BLaER1 treated with 17β-estradiol and CSF1 and Interleukin-3, amounts not matched to agents 10 nM and 100 nM (cell line): ENCODE results near the gene LCA5L.

Experiments
- H3K27ac ChIP-seq, 11 experiments: shearing (Covaris generic); formaldehyde crosslinking; 2 replicates each; pipeline ENCODE4 v1.8.1; 2022
- H3K27me3 ChIP-seq, 11 experiments: shearing (Covaris generic); formaldehyde crosslinking; 2 replicates each; pipeline ENCODE4 v1.8.1; 2022
- H3K36me3 ChIP-seq, 11 experiments: shearing (Covaris generic); formaldehyde crosslinking; 2 replicates each; pipeline ENCODE4 v1.8.1; 2022
- H3K4me1 ChIP-seq, 10 experiments: shearing (Covaris generic); formaldehyde crosslinking; 2 replicates each; pipeline ENCODE4 v1.8.1; 2022
- H3K4me2 ChIP-seq, 11 experiments: shearing (Covaris generic); formaldehyde crosslinking; 2 replicates each; pipeline ENCODE4 v1.8.1; 2022
- H3K4me3 ChIP-seq, 10 experiments: shearing (Covaris generic); formaldehyde crosslinking; 2 replicates each; pipeline ENCODE4 v1.8.1; 2022
- H3K9ac ChIP-seq, 11 experiments: shearing (Covaris generic); formaldehyde crosslinking; 2 replicates each; pipeline ENCODE4 v1.8.1; 2022
- H3K9me3 ChIP-seq, 11 experiments: shearing (Covaris generic); formaldehyde crosslinking; replicated peaks in 1 of 11; 2 replicates each; pipeline ENCODE4 v1.8.1; 2022
- H4K20me1 ChIP-seq, 11 experiments: shearing (Covaris generic); formaldehyde crosslinking; 2 replicates each; pipeline ENCODE4 v1.8.1; 2022
- Cebpa-rat ChIP-seq, 11 experiments: shearing (Covaris generic); IDR thresholded peaks; 2 replicates each; pipeline ENCODE4 v1.8.1; 2022

Gene LCA5L

DNA sequence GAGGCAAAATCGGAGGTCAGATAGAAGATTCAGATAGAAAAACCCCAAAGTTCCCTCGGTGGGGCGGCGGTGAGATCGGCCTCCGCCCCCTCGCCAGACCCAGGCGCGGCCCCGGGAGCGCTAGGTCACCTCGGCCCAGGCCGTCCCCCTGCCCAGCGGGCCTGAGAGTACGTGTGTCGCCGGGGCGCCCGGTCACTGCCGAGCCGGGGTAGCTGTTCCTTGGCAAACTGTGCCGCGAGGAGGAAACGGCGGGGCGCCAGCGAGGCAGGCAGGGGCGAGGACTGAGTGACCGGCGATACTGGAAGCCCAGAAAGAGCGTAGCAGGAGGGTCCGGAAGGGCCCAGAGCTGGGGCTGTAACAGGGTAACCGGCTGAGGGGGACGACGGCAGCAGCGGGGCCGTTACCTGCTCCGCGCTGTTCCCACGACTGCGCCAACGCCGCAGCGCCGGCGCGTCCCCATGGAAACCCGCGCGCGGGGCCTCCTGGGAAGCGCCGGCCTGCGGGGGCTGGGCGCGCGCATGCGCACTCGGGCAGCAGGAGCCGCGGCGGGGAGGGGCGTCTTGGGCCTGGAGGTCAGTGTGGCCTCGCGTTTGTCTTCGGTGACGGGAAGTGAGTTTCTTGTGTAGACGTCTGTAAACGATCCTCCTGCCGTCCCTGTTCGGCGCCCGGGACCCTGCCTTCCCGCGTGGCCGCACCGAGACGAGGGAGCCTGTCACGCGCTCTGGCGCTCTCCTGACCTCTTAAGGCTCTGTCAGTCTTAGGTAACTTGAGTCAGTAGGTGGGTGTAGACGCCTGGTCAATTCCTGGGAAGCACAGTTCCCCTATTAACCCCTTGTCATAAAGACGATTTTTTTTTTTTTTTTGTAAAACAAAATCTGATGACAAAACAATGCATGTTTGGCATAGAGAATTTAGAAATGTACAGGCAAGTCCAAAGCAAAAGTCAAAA is at the start of gene LCA5L:
Gene LCA5L (minus strand): TSS at position 458 of the 949 bp plus-strand sequence. CDS start 17,285 bp downstream, outside the sequence.
- Histone ChIP-seq H3K4me1 (peaks cover 10 to 20% (median 14%) of the 10 kb centered on the region in 10 experiments), H3K9me3 (no peaks in the 10 kb centered on the region), H3K36me3 (no peaks in the 10 kb centered on the region), H3K4me3 (peak within 1 kb of the TSS; percentile 71 to 88 (median 77)), H3K27ac (peak within 1 kb of the TSS; percentile 69 to 87 (median 77)), H3K4me2 (peak within 1 kb of the TSS; percentile 84 to 95 (median 91)), H3K27me3 (peaks cover 0 to 6% (median 0%) of the 10 kb centered on the region in 11 experiments; a peak in 5 of 22 replicates), H4K20me1 (no peaks in the 10 kb centered on the region), H3K9ac (peak within 1 kb of the TSS; percentile 68 to 84 (median 82))
- no peak for TF ChIP-seq Cebpa-rat (IDR thresholded peaks at IDR 0.05)

- Histone ChIP-seq H4K20me1 (no peaks in the 10 kb centered on the region), H3K4me1 (peaks cover 0 to 18% (median 16%) of the 10 kb centered on the region in 10 experiments; a peak in 15 of 20 replicates), H3K9ac (peak overlapping the region in 1 of 11 experiments; percentile 27; a peak in 2 of 22 replicates), H3K4me3 (no peak overlapping the region), H3K9me3 (peaks cover 0 to 13% (median 9%) of the 10 kb centered on the region in 11 experiments; a peak in 12 of 22 replicates), H3K4me2 (peak overlapping the region in 9 of 11 experiments; percentile 12 to 83 (median 68); a peak in 17 of 22 replicates), H3K27ac (no peak overlapping the region), H3K36me3 (no peaks in the 10 kb centered on the region), H3K27me3 (no peaks in the 10 kb centered on the region)
- TF ChIP-seq Cebpa-rat (IDR thresholded peaks at IDR 0.05), result no peak
These were observed 43.9 kb upstream of the LCA5L start for GRCh38 chr21:39489380-39489924.

DNA sequence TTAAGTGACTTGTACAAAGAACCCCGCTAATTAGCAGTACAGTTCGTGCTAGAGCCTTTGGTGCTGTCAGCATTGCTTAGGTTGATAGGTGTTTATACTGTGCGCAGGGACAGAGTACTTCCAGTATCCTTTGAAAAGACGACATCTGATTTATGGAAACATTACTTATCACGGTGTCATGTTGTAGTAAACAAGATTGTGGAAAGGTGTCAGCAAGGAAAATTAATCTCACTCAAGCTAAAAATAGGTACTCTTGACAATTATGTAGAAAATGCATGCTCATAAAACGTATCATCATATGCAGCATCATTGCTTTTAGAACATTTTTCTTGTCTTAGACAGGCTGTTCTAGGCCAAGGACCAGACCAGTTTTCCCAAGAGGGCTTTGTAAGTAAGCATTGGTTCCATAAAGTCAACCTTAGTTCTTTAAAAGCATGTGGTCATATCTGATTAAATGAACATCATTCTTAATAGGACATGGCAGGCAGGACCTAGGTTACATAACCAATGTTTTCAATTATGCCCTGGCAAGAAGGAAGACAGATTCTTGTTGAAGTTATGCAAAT is 39.2 kb upstream of the LCA5L start:
- H3K9ac ChIP-seq, result no peak overlapping the region
- H3K36me3 ChIP-seq, result no peaks in the 10 kb centered on the region
- no peak overlapping the region for H3K27ac ChIP-seq
- H3K9me3 ChIP-seq, result no peaks in the 10 kb centered on the region
- TF ChIP-seq Cebpa-rat (IDR thresholded peaks at IDR 0.05), result no peak
- H3K4me1 ChIP-seq, result peaks cover 0 to 14% (median 12%) of the 10 kb centered on the region in 10 experiments; a peak in 16 of 20 replicates
- no peaks in the 10 kb centered on the region for H4K20me1 ChIP-seq
- no peaks in the 10 kb centered on the region for H3K27me3 ChIP-seq
- H3K4me2 ChIP-seq, result no peak overlapping the region
- no peak overlapping the region for H3K4me3 ChIP-seq

GRCh38 chr21:39483917-39484316 is 38.3 kb upstream of the LCA5L start:
- Histone ChIP-seq H3K4me2 (no peak overlapping the region), H3K9me3 (no peaks in the 10 kb centered on the region), H3K4me1 (peaks cover 0 to 6% (median 3%) of the 10 kb centered on the region in 10 experiments; a peak in 14 of 20 replicates), H3K36me3 (no peaks in the 10 kb centered on the region), H3K27ac (no peak overlapping the region), H3K9ac (no peak overlapping the region), H4K20me1 (no peaks in the 10 kb centered on the region), H3K27me3 (no peaks in the 10 kb centered on the region), H3K4me3 (no peak overlapping the region)
- no peak for TF ChIP-seq Cebpa-rat (IDR thresholded peaks at IDR 0.05)

GRCh38 chr21:39481886-39482285 is 36.3 kb upstream of the LCA5L start:
- H3K36me3 ChIP-seq, result no peaks in the 10 kb centered on the region
- TF ChIP-seq Cebpa-rat (IDR thresholded peaks at IDR 0.05), result no peak

DNA sequence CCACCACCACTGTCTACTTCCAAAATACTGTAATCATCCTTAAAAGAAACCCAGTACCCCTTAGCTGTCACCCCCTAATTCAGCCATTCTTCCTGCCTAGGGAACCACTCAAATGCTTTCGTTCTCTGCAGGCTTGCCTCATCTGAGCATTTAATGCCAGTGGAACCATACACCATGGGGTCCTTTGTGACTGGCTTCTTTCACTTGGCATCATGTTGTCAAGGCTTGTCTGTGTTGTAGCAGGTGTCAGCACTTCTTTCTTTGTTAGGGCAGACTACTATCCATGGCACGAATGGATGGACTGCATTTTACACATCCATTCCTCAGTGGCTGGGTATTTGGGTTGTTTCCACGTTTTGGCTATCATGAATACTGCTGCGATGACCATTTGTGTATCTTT is 34.7 kb upstream of the LCA5L start:
- Histone ChIP-seq H3K4me3 (no peak overlapping the region), H3K9me3 (no peaks in the 10 kb centered on the region), H3K27ac (no peak overlapping the region), H3K9ac (no peak overlapping the region), H3K27me3 (no peaks in the 10 kb centered on the region), H3K36me3 (no peaks in the 10 kb centered on the region), H3K4me2 (no peak overlapping the region), H3K4me1 (peaks cover 0 to 6% (median 0%) of the 10 kb centered on the region in 10 experiments; a peak in 1 of 20 replicates), H4K20me1 (no peaks in the 10 kb centered on the region)
- no peak for TF ChIP-seq Cebpa-rat (IDR thresholded peaks at IDR 0.05)

More at GRCh38 chr21:39481886-39482285, 36.3 kb upstream of the LCA5L start:
- peaks cover 0 to 6% (median 0%) of the 10 kb centered on the region in 10 experiments; a peak in 1 of 20 replicates for H3K4me1 ChIP-seq
- no peak overlapping the region for H3K9ac ChIP-seq
- no peaks in the 10 kb centered on the region for H3K27me3 ChIP-seq
- no peak overlapping the region for H3K27ac ChIP-seq
- H3K9me3 ChIP-seq, result no peaks in the 10 kb centered on the region
- H4K20me1 ChIP-seq, result no peaks in the 10 kb centered on the region
- no peak overlapping the region for H3K4me2 ChIP-seq
- H3K4me3 ChIP-seq, result no peak overlapping the region

GRCh38 chr21:39479814-39480182 is 34.2 kb upstream of the LCA5L start:
- no peaks in the 10 kb centered on the region for H3K9me3 ChIP-seq
- no peak overlapping the region for H3K4me3 ChIP-seq
- no peaks in the 10 kb centered on the region for H4K20me1 ChIP-seq
- H3K4me2 ChIP-seq, result no peak overlapping the region; a peak in 1 of 22 replicates
- peaks cover 0 to 6% (median 0%) of the 10 kb centered on the region in 10 experiments; a peak in 1 of 20 replicates for H3K4me1 ChIP-seq
- H3K27ac ChIP-seq, result no peak overlapping the region
- no peak overlapping the region for H3K9ac ChIP-seq
- no peak for TF ChIP-seq Cebpa-rat (IDR thresholded peaks at IDR 0.05)
- H3K27me3 ChIP-seq, result no peaks in the 10 kb centered on the region
- no peaks in the 10 kb centered on the region for H3K36me3 ChIP-seq

DNA sequence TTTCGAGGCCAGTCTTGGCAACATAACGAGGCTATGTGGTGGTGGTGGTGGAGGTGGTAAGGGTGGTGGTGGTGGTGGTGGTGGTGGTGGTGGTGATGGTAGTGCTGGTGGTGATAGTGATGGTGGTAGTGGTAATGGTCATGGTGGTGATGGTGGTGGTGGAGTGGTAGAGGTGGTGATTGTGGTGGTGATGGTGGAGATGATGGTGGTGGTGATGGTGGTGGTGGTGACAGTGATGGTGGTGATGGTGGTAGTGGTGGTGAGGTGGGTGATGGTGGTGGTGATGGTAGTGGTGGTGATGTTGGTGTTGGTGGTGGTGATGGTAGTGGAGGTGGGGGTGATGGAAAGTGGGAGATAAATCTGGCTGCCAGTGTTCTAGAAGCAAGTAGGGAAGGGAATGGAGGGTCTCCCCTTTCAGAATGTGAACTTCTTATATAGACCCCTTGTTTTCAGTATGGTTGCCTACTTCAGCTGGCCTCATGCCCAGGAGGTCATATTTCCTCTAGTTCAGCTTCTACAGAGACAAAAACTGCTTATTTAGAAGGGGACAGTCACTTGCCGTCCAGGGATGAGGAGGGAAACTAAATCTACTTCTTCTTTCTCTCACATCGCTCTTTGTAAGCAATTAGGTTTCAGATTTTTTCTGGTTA is 33.7 kb upstream of the LCA5L start:
- no peak overlapping the region for H3K27ac ChIP-seq
- H3K4me1 ChIP-seq, result peaks cover 0 to 6% (median 0%) of the 10 kb centered on the region in 10 experiments; a peak in 1 of 20 replicates
- H3K27me3 ChIP-seq, result no peaks in the 10 kb centered on the region
- H3K9ac ChIP-seq, result no peak overlapping the region
- no peaks in the 10 kb centered on the region for H3K9me3 ChIP-seq
- no peak overlapping the region for H3K4me3 ChIP-seq
- no peak overlapping the region; a peak in 1 of 22 replicates for H3K4me2 ChIP-seq
- no peaks in the 10 kb centered on the region for H3K36me3 ChIP-seq
- H4K20me1 ChIP-seq, result no peaks in the 10 kb centered on the region
- no peak for TF ChIP-seq Cebpa-rat (IDR thresholded peaks at IDR 0.05)
